Activated B cell treated with CpG ODN at 0.5 μM for 24 hours (primary cell): ENCODE data around the gene RAB3GAP1. TPM values are rescaled to one million over a fixed set of nuclear protein-coding genes. Genes with fewer than 3 reads are reported as not detected.

ENCODE experiments used
- ATAC-seq: fragments of 200-7000 bp; cut with Tn5 transposase; one replicate; pipeline ENCODE4 v1.10.0; 2021; ENCODE audit warnings: low read depth, mild to moderate bottlenecking, moderate library complexity
- CTCF ChIA-PET: fragments of 350-600 bp; sonication (Branson Sonifier 250); formaldehyde crosslinking; loops from one replicate; lab custom pipeline; 2021; ENCODE audit warnings: antibody characterized with exemption; lab: Charles Lee
- POLR2A ChIA-PET: fragments of 350-600 bp; sonication (Branson Sonifier 250); formaldehyde crosslinking; loops from one replicate; lab custom pipeline; 2021; ENCODE audit warnings: antibody characterized with exemption; lab: Charles Lee
- DNase-seq: peaks from one replicate; pipeline ENCODE4 v3.0.0; 2022
- H3K27ac Mint-ChIP-seq: one replicate; pipeline ENCODE4 v1.8.0; 2020; ENCODE audit warnings: mixed read lengths
- H3K27me3 Mint-ChIP-seq: one replicate; pipeline ENCODE4 v1.8.0; 2021; ENCODE audit warnings: mixed read lengths
- H3K36me3 Mint-ChIP-seq: one replicate; pipeline ENCODE4 v1.8.0; 2021; ENCODE audit warnings: low read depth, mixed read lengths
- H3K4me1 Mint-ChIP-seq: one replicate; pipeline ENCODE4 v1.8.0; 2021; ENCODE audit warnings: mixed read lengths
- H3K4me3 Mint-ChIP-seq: one replicate; pipeline ENCODE4 v1.8.0; 2020; ENCODE audit warnings: mild to moderate bottlenecking, mixed read lengths
- H3K9me3 Mint-ChIP-seq: one replicate; pipeline ENCODE4 v1.8.0; 2020; ENCODE audit warnings: mixed read lengths
- CTCF ChIP-seq: fragments of 200-600 bp; IDR thresholded peaks from one replicate; pipeline ENCODE4 v1.8.0; 2022; ENCODE audit warnings: antibody characterized with exemption, mild to moderate bottlenecking
- intact Hi-C: fragments of 100-400 bp; cut with micrococcal nuclease; formaldehyde crosslinking; loops from one replicate; pipeline ENCODE4 v1.15.1; 2024
- total RNA-seq: library from RNA; stranded (reverse); gene quantifications from 2 replicates; pipeline ENCODE4 v1.2.3, GENCODE V29; 2022

RAB3GAP1 gene
- total RNA-seq, 1 donor from 2014 or later, result 51.0 TPM

- ChIA-PET CTCF (no interaction called here), POLR2A (no interaction called here)
- no peak overlapping the region for H3K27ac Mint-ChIP-seq
- H3K9me3 Mint-ChIP-seq, result no peaks in the 10 kb centered on the region
- TF ChIP-seq CTCF, result no peak
- no peak for DNase-seq
- H3K36me3 Mint-ChIP-seq, result peaks cover 77% of the 10 kb centered on the region
- no peaks in the 10 kb centered on the region for H3K27me3 Mint-ChIP-seq
- no peak overlapping the region for H3K4me3 Mint-ChIP-seq
- ATAC-seq, result no peak
- no peaks in the 10 kb centered on the region for H3K4me1 Mint-ChIP-seq
- intact Hi-C loops, result no loop called here
Observed at GRCh38 chr2:135130751-135131150, 78.7 kb downstream of the RAB3GAP1 start.

GRCh38 chr2:135132314-135132713 lies 80.2 kb downstream of the RAB3GAP1 start:
- Mint-ChIP-seq H3K27ac (no peak overlapping the region), H3K27me3 (no peaks in the 10 kb centered on the region), H3K4me3 (no peak overlapping the region), H3K9me3 (no peaks in the 10 kb centered on the region), H3K4me1 (no peaks in the 10 kb centered on the region), H3K36me3 (peaks cover 79% of the 10 kb centered on the region)
- DNase-seq (no peak), ATAC-seq (no peak)
- ChIA-PET POLR2A (no interaction called here), CTCF (no interaction called here)
- TF ChIP-seq CTCF, result no peak
- intact Hi-C loops, result no loop called here

GRCh38 chr2:135140606-135141005 lies 88.5 kb downstream of the RAB3GAP1 start:
- no peaks in the 10 kb centered on the region for H3K4me1 Mint-ChIP-seq
- no peak overlapping the region for H3K27ac Mint-ChIP-seq
- ATAC-seq (no peak), DNase-seq (no peak)
- peaks cover 15% of the 10 kb centered on the region for H3K9me3 Mint-ChIP-seq
- H3K36me3 Mint-ChIP-seq, result peaks cover 88% of the 10 kb centered on the region
- CTCF ChIA-PET, result no interaction called here
- no peaks in the 10 kb centered on the region for H3K27me3 Mint-ChIP-seq
- no peak for TF ChIP-seq CTCF
- no peak overlapping the region for H3K4me3 Mint-ChIP-seq
- intact Hi-C loops, result no loop called here
- POLR2A ChIA-PET, result no interaction called here

GRCh38 chr2:135142323-135142722 lies 90.2 kb downstream of the RAB3GAP1 start:
- ATAC-seq (no peak), DNase-seq (no peak)
- Mint-ChIP-seq H3K4me3 (no peak overlapping the region), H3K9me3 (peaks cover 15% of the 10 kb centered on the region), H3K36me3 (peaks cover 80% of the 10 kb centered on the region), H3K27me3 (no peaks in the 10 kb centered on the region), H3K4me1 (no peaks in the 10 kb centered on the region), H3K27ac (no peak overlapping the region)
- intact Hi-C loops, result no loop called here
- ChIA-PET CTCF (no interaction called here), POLR2A (no interaction called here)
- TF ChIP-seq CTCF, result no peak

GRCh38 chr2:135144343-135144742 lies 92.3 kb downstream of the RAB3GAP1 start:
- intact Hi-C loops, result no loop called here
- Mint-ChIP-seq H3K9me3 (peaks cover 15% of the 10 kb centered on the region), H3K4me3 (no peak overlapping the region), H3K27me3 (no peaks in the 10 kb centered on the region), H3K36me3 (peaks cover 70% of the 10 kb centered on the region), H3K27ac (no peak overlapping the region), H3K4me1 (no peaks in the 10 kb centered on the region)
- DNase-seq, result no peak
- POLR2A ChIA-PET, result no interaction called here
- no peak for TF ChIP-seq CTCF
- CTCF ChIA-PET, result no interaction called here
- no peak for ATAC-seq
